Prostate gland (tissue), 2 donors: ENCODE results near the gene CA14. TPM values are rescaled to one million over a fixed set of nuclear protein-coding genes. Genes with fewer than 3 reads are reported as not detected.
"Not testable (repeated sequence)": the region's sequence is repeated elsewhere in the genome, so short reads cannot be mapped to it uniquely, and the experiment has no call there.

Source experiments
- DNase-seq: peaks from one replicate; pipeline ENCODE4 v3.0.0-alpha.2; 2019; ENCODE audit warnings: low spot score
- H3K27ac ChIP-seq, 2 donors: fragments of 200-600 bp; sonication (generic); 2 replicates each; pipeline ENCODE4 v1.5.1; 2017 to 2019
- H3K27me3 ChIP-seq: fragments of 200-600 bp; sonication (generic); replicated peaks from 2 replicates; pipeline ENCODE4 v1.5.1; 2019; ENCODE audit not compliant: insufficient read depth
- H3K36me3 ChIP-seq, 2 donors: fragments of 200-600 bp; sonication (generic); 1 replicate in 1 of 2; 2 replicates in 1 of 2; pipeline versions ENCODE4 v1.5.1 to v1.8.1; 2017 to 2019
- H3K4me1 ChIP-seq: fragments of 200-600 bp; sonication (generic); replicated peaks from 2 replicates; pipeline ENCODE4 v1.5.1; 2019
- H3K4me3 ChIP-seq, 2 donors: fragments of 200-600 bp; sonication (generic); 2 replicates each; pipeline ENCODE4 v1.5.1; 2017 to 2019
- H3K9me3 ChIP-seq: fragments of 200-600 bp; sonication (generic); 2 replicates; pipeline ENCODE4 v1.5.1; 2017
- CTCF ChIP-seq, 4 experiments: fragments of 200-600 bp in 2 of 4; fragments of 450-650 bp in 2 of 4; sonication (generic) in 2 of 4; IDR thresholded peaks; 1 replicate in 3 of 4; 2 replicates in 1 of 4; pipeline ENCODE4 v1.5.1; 2016 to 2019; ENCODE audit warnings: antibody characterized with exemption in 4 of 4, mild to moderate bottlenecking in 2 of 4, moderate library complexity in 2 of 4
- POLR2A ChIP-seq: fragments of 450-650 bp; IDR thresholded peaks from one replicate; pipeline ENCODE4 v1.6.1; 2016; ENCODE audit warnings: antibody characterized with exemption, mild to moderate bottlenecking
- POLR2AphosphoS5 ChIP-seq: sonication (generic); formaldehyde crosslinking; IDR thresholded peaks from one replicate; pipeline ENCODE4 v1.6.1; 2017; ENCODE audit warnings: antibody characterized with exemption
- WGBS: methylation state at CpG from one replicate; pipeline ENCODE4 v1.1.5; 2018; 5-methylcytosine and 5-hydroxymethylcytosine counted together
- intact Hi-C: fragments of 100-400 bp; cut with DNase I; formaldehyde crosslinking; loops from one replicate; pipeline ENCODE4 v1.14.2; 2022
- total RNA-seq, 2 donors: library from RNA; depleted of rRNA; stranded (reverse); fragments of >200 nt; gene quantifications; one replicate each; pipeline ENCODE4 v1.1.0, GENCODE V29; 2016

The CA14 gene
- total RNA-seq, 2 donors from 2014 or later = 0.36 to 3.3 TPM

GRCh38 chr1:150225546-150225945 is 32.0 kb upstream of the CA14 start:
- no peak overlapping the region for H3K4me3 ChIP-seq
- H3K27me3 ChIP-seq = no peaks in the 10 kb centered on the region
- no peaks in the 10 kb centered on the region for H3K9me3 ChIP-seq
- no peak for DNase-seq
- peaks cover 0 to 5% of the 10 kb centered on the region in 2 donors for H3K36me3 ChIP-seq
- 94% methylated on average over 1 of the region's 1 CpG for WGBS
- H3K4me1 ChIP-seq = no peaks in the 10 kb centered on the region
- intact Hi-C loops = no loop called here
- H3K27ac ChIP-seq = no peak overlapping the region
- TF ChIP-seq POLR2AphosphoS5 (no peak), POLR2A (no peak), CTCF (IDR thresholded peaks at IDR 0.05) (no peak)

- intact Hi-C loops = no loop called here
- H3K27ac ChIP-seq = no peak overlapping the region
- H3K4me1 ChIP-seq = no peaks in the 10 kb centered on the region
- no peaks in the 10 kb centered on the region for H3K27me3 ChIP-seq
- no peak for DNase-seq
- H3K4me3 ChIP-seq = no peak overlapping the region
- H3K9me3 ChIP-seq = no peaks in the 10 kb centered on the region
- 83% methylated on average over 2 of the region's 2 CpGs for WGBS
- no peak for TF ChIP-seq POLR2AphosphoS5
- TF ChIP-seq POLR2A = no peak
- TF ChIP-seq CTCF (IDR thresholded peaks at IDR 0.05) = no peak
- H3K36me3 ChIP-seq = peaks cover 0 to 5% of the 10 kb centered on the region in 2 donors
These were observed 31.1 kb upstream of the CA14 start for GRCh38 chr1:150226486-150226885.

- no peak for DNase-seq
- no peak overlapping the region for H3K4me3 ChIP-seq
- intact Hi-C loops = no loop called here
- no peaks in the 10 kb centered on the region for H3K27me3 ChIP-seq
- TF ChIP-seq CTCF (IDR thresholded peaks at IDR 0.05) (no peak), POLR2A (no peak), POLR2AphosphoS5 (no peak)
- no peaks in the 10 kb centered on the region for H3K4me1 ChIP-seq
- peaks cover 0 to 5% of the 10 kb centered on the region in 2 donors for H3K36me3 ChIP-seq
- H3K27ac ChIP-seq = no peak overlapping the region
- no peaks in the 10 kb centered on the region for H3K9me3 ChIP-seq
These were observed 30.3 kb upstream of the CA14 start for GRCh38 chr1:150227228-150227627.

DNA sequence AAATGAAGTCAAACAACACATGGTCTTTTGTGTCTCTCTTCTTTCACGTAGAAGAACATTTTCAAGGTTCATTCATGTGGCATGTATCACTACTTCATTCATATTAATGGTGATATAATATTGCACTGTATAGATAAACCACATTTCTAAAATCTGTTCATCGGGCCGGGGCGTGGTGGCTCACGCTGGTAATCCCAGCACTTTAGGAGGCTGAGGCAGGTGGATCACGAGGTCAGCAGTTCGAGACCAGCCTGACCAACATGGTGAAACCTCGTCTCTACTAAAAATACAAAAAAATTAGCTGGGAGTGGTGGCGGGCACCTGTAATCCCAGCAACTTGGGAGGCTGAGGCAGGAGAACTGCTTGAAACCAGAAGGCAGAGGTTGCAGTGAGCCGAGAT is 29.3 kb upstream of the CA14 start:
- H3K36me3 ChIP-seq, H3K4me1 ChIP-seq, H3K9me3 ChIP-seq, H3K27me3 ChIP-seq, H3K4me3 ChIP-seq, intact Hi-C loops, H3K27ac ChIP-seq, DNase-seq: not testable (repeated sequence)
- 97% methylated on average over 10 of the region's 10 CpGs for WGBS

DNA sequence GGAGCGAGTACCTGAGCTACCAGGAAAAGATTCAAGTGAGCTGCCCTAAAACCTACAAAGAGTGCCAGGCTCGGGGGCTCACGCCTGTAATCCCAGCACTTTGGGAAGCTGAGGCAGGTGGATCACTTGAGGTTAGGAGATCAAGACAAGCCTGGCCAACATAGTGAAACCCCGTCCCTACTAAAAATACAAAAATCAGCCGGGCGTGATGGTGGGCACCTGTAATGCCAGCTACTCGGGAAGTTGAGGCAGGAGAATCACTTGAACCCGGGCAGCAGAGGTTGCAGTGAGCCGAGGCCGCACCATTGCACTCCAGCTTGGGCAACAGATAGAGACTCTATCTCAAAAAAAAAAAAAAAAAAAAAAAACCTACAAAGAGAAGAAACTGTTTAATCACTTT is 24.7 kb upstream of the CA14 start:
- H3K9me3 ChIP-seq, H3K36me3 ChIP-seq, H3K4me1 ChIP-seq, intact Hi-C loops, DNase-seq, H3K4me3 ChIP-seq, H3K27me3 ChIP-seq: not testable (repeated sequence)
- 97% methylated on average over 10 of the region's 10 CpGs for WGBS
- peak overlapping the region in 1 of 2 donors; percentile 90 for H3K27ac ChIP-seq

DNA sequence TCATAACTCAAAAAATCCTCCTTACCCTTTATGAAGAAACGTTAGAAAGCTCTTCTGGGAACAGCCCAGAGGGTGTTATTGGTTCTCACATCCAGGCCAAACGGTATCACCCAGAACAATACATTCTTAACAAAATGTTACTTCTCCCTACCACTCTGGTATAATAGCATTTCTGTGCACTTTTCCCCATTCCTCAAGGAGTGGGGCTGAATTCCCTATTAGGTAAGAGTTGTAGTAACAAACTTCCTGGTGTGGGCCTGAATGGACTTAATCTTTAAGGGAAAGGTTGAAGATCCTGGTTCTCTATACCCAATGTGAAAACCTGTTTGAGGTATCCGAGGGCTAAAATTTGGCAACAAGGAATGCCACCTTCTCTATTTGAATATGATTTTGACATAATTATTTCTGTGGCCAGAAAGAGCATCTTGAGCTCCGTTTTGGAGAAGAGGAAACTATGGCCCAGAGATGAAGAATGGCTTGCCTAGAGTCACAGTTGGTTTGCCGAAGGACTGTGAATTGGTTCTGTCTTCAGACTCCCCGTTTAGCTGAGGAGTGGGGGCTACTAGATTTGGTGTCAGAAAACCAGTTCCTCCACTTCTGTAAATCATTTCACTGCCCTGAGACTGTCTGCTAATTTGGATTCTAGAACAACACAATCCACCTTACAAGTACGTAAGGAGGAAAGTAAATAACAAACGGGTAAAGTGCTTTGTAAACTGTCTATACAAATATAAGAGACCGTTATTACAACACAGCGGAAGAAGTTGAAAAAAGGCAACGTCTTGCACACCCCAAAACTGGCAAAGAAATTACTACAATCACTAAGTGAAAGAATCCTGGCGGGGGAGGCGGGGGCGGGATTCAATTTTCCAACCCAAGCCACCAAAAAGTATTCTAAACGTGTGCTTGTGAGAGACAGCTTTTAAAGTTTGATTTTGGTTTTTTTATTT is 23.9 kb upstream of the CA14 start:
- H3K27me3 ChIP-seq = no peaks in the 10 kb centered on the region
- intact Hi-C loops = no loop called here
- H3K36me3 ChIP-seq = no peaks in the 10 kb centered on the region
- TF ChIP-seq POLR2AphosphoS5 = peak; percentile 66
- TF ChIP-seq CTCF (IDR thresholded peaks at IDR 0.05) = no peak
- TF ChIP-seq POLR2A = no peak
- 6% methylated on average over 15 of the region's 15 CpGs for WGBS
- peak; percentile 17 for DNase-seq
- H3K4me1 ChIP-seq = no peaks in the 10 kb centered on the region
- no peaks in the 10 kb centered on the region for H3K9me3 ChIP-seq
- peak overlapping the region in 1 of 2 donors; percentile 54 for H3K4me3 ChIP-seq
- peak overlapping the region; percentile 90 to 94 for H3K27ac ChIP-seq
